Measurements from ENCODE around the gene MED12. TPM values are rescaled to one million over a fixed set of nuclear protein-coding genes. Genes with fewer than 3 reads are reported as not detected.

Gene MED12
- total and polyA plus RNA-seq, 3 donors from 2014 or later: 35.0 to 110 (median 102) TPM

- H3K27ac ChIP-seq: no peak overlapping the region
- TF ChIP-seq, protein P1, sequence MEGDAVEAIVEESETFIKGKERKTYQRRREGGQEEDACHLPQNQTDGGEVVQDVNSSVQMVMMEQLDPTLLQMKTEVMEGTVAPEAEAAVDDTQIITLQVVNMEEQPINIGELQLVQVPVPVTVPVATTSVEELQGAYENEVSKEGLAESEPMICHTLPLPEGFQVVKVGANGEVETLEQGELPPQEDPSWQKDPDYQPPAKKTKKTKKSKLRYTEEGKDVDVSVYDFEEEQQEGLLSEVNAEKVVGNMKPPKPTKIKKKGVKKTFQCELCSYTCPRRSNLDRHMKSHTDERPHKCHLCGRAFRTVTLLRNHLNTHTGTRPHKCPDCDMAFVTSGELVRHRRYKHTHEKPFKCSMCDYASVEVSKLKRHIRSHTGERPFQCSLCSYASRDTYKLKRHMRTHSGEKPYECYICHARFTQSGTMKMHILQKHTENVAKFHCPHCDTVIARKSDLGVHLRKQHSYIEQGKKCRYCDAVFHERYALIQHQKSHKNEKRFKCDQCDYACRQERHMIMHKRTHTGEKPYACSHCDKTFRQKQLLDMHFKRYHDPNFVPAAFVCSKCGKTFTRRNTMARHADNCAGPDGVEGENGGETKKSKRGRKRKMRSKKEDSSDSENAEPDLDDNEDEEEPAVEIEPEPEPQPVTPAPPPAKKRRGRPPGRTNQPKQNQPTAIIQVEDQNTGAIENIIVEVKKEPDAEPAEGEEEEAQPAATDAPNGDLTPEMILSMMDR (IDR thresholded peaks at IDR 0.05): no peak
- no peak for TF ChIP-seq POLR2A (IDR thresholded peaks at IDR 0.05)
- no peak overlapping the region for H3K4me3 ChIP-seq
- no peaks in the 10 kb centered on the region for H3K9me3 ChIP-seq
- 52 to 59% methylated on average over 5 to 11 of the region's 12 CpGs for WGBS, 2 donors
- H3K27me3 ChIP-seq: no peaks in the 10 kb centered on the region
- peaks cover 6% of the 10 kb centered on the region for H3K4me1 ChIP-seq
- DNase-seq: peak; percentile 54
- H3K36me3 ChIP-seq (ENCODE audit: low read depth, missing control alignments): no peaks in the 10 kb centered on the region
- intact Hi-C loops (cut with DNase I; ENCODE audit: low total_unique reads): no loop called here
Measured at GRCh38 chrX:71128166-71128833, 9.9 kb downstream of the MED12 start.

DNA sequence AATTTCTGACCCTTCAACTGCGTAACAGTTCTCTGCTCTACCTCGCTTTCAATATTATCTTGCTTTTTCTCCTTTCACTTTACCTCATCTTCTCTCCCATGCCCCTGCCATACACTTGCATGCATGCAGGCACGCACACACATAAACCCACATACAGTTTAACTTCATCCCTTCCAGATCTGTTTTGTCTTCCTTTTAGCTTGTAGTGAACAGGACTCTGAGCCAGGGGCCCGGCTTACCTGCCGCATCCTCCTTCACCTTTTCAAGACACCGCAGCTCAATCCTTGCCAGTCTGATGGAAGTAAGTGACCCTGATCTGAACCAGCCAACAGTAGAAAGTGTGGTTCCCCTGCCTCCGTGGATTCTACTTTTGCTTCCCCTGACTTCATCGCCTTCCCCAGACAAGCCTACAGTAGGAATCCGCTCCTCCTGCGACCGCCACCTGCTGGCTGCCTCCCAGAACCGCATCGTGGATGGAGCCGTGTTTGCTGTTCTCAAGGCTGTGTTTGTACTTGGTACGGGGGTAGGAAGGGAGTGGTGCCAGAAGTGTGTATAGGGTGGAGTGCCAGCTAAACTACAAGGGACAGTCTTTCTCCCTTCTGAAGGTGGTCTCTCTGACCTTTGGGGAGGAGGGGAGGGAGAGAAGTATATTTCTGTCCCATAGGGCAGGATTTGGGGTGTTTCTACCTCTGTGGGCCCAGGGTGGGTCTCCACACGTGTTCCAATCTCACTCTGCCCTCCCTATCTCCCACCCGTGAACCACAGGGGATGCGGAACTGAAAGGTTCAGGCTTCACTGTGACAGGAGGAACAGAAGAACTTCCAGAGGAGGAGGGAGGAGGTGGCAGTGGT lies 10.7 kb downstream of the MED12 start:
- Histone ChIP-seq H3K36me3 (ENCODE audit: low read depth, missing control alignments) (no peaks in the 10 kb centered on the region), H3K4me3 (no peak overlapping the region), H3K27ac (peak overlapping the region in 1 of 2 donors; percentile 36), H3K4me1 (peaks cover 6% of the 10 kb centered on the region), H3K27me3 (no peaks in the 10 kb centered on the region), H3K9me3 (no peaks in the 10 kb centered on the region)
- WGBS, 2 donors: 30 to 69% methylated on average over 6 to 18 of the region's 18 CpGs
- intact Hi-C loops (cut with DNase I; ENCODE audit: low total_unique reads): no loop called here
- TF ChIP-seq, protein P1 (IDR thresholded peaks at IDR 0.05): peak; percentile 32 to 59 (median 50)
- TF ChIP-seq POLR2A (IDR thresholded peaks at IDR 0.05): no peak
- peak; percentile 68 for DNase-seq

GRCh38 chrX:71131510-71131909 lies 13.1 kb downstream of the MED12 start:
- DNase-seq: no peak
- Histone ChIP-seq H3K4me1 (peaks cover 6% of the 10 kb centered on the region), H3K27ac (no peak overlapping the region), H3K27me3 (no peaks in the 10 kb centered on the region), H3K36me3 (ENCODE audit: low read depth, missing control alignments) (no peaks in the 10 kb centered on the region), H3K4me3 (no peak overlapping the region), H3K9me3 (no peaks in the 10 kb centered on the region)
- TF ChIP-seq POLR2A (IDR thresholded peaks at IDR 0.05): no peak
- TF ChIP-seq, protein P1 (IDR thresholded peaks at IDR 0.05): no peak
- 73 to 94% methylated on average over 3 of the region's 4 CpGs for WGBS, 2 donors
- intact Hi-C loops (cut with DNase I; ENCODE audit: low total_unique reads): no loop called here

DNA sequence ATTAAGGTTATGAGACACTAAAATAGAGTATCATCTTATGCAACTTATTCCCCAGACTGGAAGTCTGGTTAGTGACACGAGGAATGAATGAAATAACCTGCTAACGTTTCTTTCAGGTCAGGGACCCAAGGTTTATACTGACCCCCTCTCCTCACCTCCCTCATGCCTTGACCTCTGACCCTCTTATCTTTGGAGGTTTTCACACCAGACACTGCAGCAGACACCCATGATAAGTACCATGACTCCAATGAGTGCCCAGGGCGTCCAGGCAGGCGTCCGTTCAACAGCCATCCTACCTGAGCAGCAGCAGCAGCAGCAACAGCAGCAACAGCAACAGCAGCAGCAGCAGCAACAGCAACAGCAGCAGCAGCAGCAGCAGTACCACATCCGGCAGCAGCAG lies 22.0 kb downstream of the MED12 start:
- DNase-seq: no peak
- Histone ChIP-seq H3K4me1 (no peaks in the 10 kb centered on the region), H3K9me3 (no peaks in the 10 kb centered on the region), H3K27ac (no peak overlapping the region), H3K36me3 (ENCODE audit: low read depth, missing control alignments) (no peaks in the 10 kb centered on the region), H3K4me3 (no peak overlapping the region), H3K27me3 (no peaks in the 10 kb centered on the region)
- TF ChIP-seq POLR2A (IDR thresholded peaks at IDR 0.05): no peak
- TF ChIP-seq, protein P1 (IDR thresholded peaks at IDR 0.05): no peak
- WGBS, 2 donors: 62 to 70% methylated on average over 3 to 5 of the region's 6 CpGs
- intact Hi-C loops (cut with DNase I; ENCODE audit: low total_unique reads): no loop called here
